Calu3 (cell line): ENCODE results near the gene ANXA4. TPM values are rescaled to one million over a fixed set of nuclear protein-coding genes. Genes with fewer than 3 reads are reported as not detected.

Experiments used
- BruUV-seq: library from RNA; stranded (reverse); fragments of 400-500 nt; replicated peaks from 2 replicates; lab custom pipeline; 2021; lab: Mats Ljungman, UMichigan
- CTCF ChIA-PET: fragments of 300-600 bp; sonication (Branson Sonifier 250); formaldehyde crosslinking; loops from one replicate; lab custom pipeline; 2022; ENCODE audit warnings: antibody characterized with exemption; lab: Charles Lee
- DNase-seq: peaks from one replicate; pipeline ENCODE4 v3.0.0; 2022
- H3K27ac Mint-ChIP-seq: one replicate; pipeline ENCODE4 v1.8.0; 2022; ENCODE audit warnings: mixed read lengths; ENCODE audit not compliant: unreplicated experiment
- H3K27me3 Mint-ChIP-seq: one replicate; pipeline ENCODE4 v1.8.0; 2022; ENCODE audit warnings: mixed read lengths; ENCODE audit not compliant: unreplicated experiment
- H3K36me3 Mint-ChIP-seq: one replicate; pipeline ENCODE4 v1.8.0; 2022; ENCODE audit warnings: mild to moderate bottlenecking, moderate library complexity, mixed read lengths; ENCODE audit not compliant: insufficient read depth, unreplicated experiment
- H3K4me1 Mint-ChIP-seq: one replicate; pipeline ENCODE4 v1.8.0; 2022; ENCODE audit warnings: mild to moderate bottlenecking, low read depth, mixed read lengths; ENCODE audit not compliant: unreplicated experiment
- H3K4me3 Mint-ChIP-seq: one replicate; pipeline ENCODE4 v1.8.0; 2022; ENCODE audit warnings: mild to moderate bottlenecking, low read depth, moderate library complexity, mixed read lengths; ENCODE audit not compliant: unreplicated experiment
- H3K9me3 Mint-ChIP-seq: one replicate; pipeline ENCODE4 v1.8.0; 2022; ENCODE audit warnings: low read depth, mixed read lengths; ENCODE audit not compliant: unreplicated experiment
- CTCF ChIP-seq: fragments of 200-600 bp; IDR thresholded peaks from one replicate; pipeline ENCODE4 v1.8.0; 2022; ENCODE audit warnings: antibody characterized with exemption; ENCODE audit not compliant: unreplicated experiment
- intact Hi-C: fragments of 100-400 bp; cut with micrococcal nuclease; formaldehyde crosslinking; loops from one replicate; pipeline ENCODE4 v1.10.0; 2022; ENCODE audit not compliant: unreplicated experiment
- total RNA-seq: library from RNA; stranded (reverse); gene quantifications from 2 replicates; pipeline ENCODE4 v1.2.3, GENCODE V29; 2022

Gene ANXA4
- total RNA-seq, 1 experiment from 2014 or later = 1,439 TPM

DNA sequence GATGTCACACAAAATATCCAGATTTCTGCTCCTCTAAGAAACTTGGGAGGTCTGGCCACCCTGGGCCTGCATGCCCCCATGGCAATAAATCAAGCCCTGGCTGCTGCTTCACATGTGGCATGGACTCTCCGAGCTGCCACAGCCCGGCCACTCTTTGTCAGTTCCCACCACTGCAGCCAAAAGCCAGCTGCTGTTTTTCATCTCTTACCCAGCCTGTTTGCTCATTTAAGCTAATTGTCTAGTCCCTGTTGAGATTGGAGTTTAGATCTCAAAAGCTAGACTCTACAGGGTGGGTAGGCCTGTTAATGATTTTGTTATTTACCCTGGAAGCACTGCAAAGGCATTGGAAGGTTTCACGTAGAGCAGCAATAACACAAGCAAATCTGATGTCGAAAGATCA is 20.9 kb upstream of the ANXA4 start:
- Mint-ChIP-seq H3K27ac (no peak overlapping the region), H3K9me3 (no peaks in the 10 kb centered on the region), H3K4me3 (no peak overlapping the region), H3K36me3 (no peaks in the 10 kb centered on the region), H3K4me1 (peaks cover 18% of the 10 kb centered on the region), H3K27me3 (no peaks in the 10 kb centered on the region)
- no peak for DNase-seq
- intact Hi-C loops = loop anchor here (10.0 kb wide), 1 partner anchor 154 kb away; no protein-coding TSS in a partner anchor
- CTCF ChIA-PET = interaction anchor here (0.6 kb wide), 1 partner anchor 156 kb away, joined by 3 read pairs; no protein-coding TSS in a partner anchor
- TF ChIP-seq CTCF = no peak
- BruUV-seq = no TSS peak

- intact Hi-C loops = loop anchor here (1.0 to 10.0 kb wide), 2 partner anchors 94 to 151 kb away; no protein-coding TSS in a partner anchor
- peaks cover 23% of the 10 kb centered on the region for H3K4me1 Mint-ChIP-seq
- no peaks in the 10 kb centered on the region for H3K36me3 Mint-ChIP-seq
- no peaks in the 10 kb centered on the region for H3K9me3 Mint-ChIP-seq
- no peak overlapping the region for H3K4me3 Mint-ChIP-seq
- CTCF ChIA-PET = interaction anchor here (0.9 to 2.3 kb wide), 2 partner anchors 10 to 107 kb away, joined by 3 to 16 read pairs; no protein-coding TSS in a partner anchor
- H3K27ac Mint-ChIP-seq = no peak overlapping the region
- no peaks in the 10 kb centered on the region for H3K27me3 Mint-ChIP-seq
- DNase-seq = no peak
- no peak for TF ChIP-seq CTCF
- no TSS peak for BruUV-seq
These were observed 18.1 kb upstream of the ANXA4 start for GRCh38 chr2:69723791-69724190.

DNA sequence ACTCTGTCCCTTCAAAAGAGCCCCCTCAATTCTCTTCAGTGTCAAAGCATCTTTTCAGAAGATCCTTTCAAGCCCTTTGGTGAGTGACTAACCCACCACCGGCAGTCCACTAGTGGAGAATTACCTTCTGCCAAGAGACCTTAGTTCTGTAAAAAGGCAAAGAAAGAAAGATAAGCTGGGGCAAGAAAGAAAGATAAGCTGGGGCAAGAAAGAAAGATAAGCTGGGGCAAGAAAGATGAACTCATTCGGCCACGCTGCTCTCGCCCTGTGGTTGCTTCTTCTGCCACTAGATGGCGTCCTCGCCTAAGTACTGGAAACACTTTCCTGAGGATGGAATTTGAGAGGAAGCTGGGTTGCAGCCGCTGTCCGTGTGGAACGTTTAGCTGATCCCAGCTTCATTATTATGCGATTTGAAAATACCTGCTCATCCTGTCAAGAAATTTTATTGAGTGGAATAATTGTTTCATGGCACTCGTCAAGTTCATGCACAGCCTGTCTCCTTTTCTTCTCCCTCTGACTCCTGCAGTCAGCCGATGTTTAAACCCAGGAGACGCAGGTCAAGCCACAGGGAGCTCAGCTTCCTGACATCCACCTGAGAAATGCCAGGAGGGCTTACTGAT is 17.3 kb upstream of the ANXA4 start:
- H3K4me1 Mint-ChIP-seq = peaks cover 23% of the 10 kb centered on the region
- DNase-seq = peak; percentile 89
- no peaks in the 10 kb centered on the region for H3K36me3 Mint-ChIP-seq
- intact Hi-C loops = loop anchor here (1.0 to 10.0 kb wide), 3 partner anchors 93 to 188 kb away; no protein-coding TSS in a partner anchor
- BruUV-seq = no TSS peak
- H3K27me3 Mint-ChIP-seq = no peaks in the 10 kb centered on the region
- no peak overlapping the region for H3K27ac Mint-ChIP-seq
- TF ChIP-seq CTCF = peak; percentile 89
- no peak overlapping the region for H3K4me3 Mint-ChIP-seq
- H3K9me3 Mint-ChIP-seq = no peaks in the 10 kb centered on the region
- CTCF ChIA-PET = interaction anchor here (0.6 to 2.3 kb wide), 31 partner anchors 9 to 193 kb away, joined by 3 to 60 read pairs (median 4); partner anchors contain the start of genes ANXA4, GMCL1, MXD1 and SNRNP27

DNA sequence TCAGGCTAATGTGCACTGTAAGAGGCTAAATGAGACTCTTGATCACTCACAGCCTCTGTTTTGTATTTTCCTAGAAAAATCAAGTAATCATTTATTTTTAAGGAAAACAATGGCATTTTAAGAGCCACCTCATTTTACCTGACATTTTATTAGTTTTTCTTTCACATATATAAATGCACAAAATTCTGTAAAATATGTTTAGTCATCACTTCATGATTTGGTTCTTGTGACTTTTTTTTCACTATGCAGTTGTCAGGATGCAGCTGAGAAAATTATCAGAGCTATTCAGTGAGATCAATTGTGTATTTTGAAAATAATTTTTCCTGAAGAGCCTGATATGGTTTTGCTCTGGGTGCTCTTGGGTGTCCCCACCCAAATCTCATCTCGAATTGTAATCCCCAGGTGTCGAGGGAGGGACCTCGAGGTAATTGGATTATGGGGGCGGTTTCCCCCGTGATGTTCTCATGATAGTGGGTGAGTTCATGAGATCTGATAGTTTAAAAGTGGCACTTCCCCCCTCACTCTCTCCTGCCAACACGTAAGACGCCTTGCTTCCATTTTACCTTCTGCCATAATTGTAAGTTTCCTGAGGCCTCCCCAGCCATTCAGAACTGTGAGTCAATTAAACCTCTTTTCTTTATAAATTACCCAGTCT is 16.1 kb upstream of the ANXA4 start:
- TF ChIP-seq CTCF = no peak
- Mint-ChIP-seq H3K4me1 (peaks cover 17% of the 10 kb centered on the region), H3K9me3 (no peaks in the 10 kb centered on the region), H3K27me3 (no peaks in the 10 kb centered on the region), H3K36me3 (no peaks in the 10 kb centered on the region), H3K27ac (no peak overlapping the region), H3K4me3 (no peak overlapping the region)
- CTCF ChIA-PET = interaction anchor here (1.1 to 2.3 kb wide), 7 partner anchors 8 to 189 kb away, joined by 3 to 60 read pairs (median 15); partner anchors contain the start of genes ANXA4, GMCL1 and MXD1
- DNase-seq = no peak
- no TSS peak for BruUV-seq
- intact Hi-C loops = loop anchor here (5.0 to 10.0 kb wide), 2 partner anchors 149 to 186 kb away; no protein-coding TSS in a partner anchor
